GM21390 (cell line): Measurements from ENCODE around the gene PRDM15.

Source experiments
- ATAC-seq: cut with Tn5 transposase; IDR thresholded peaks from one replicate; pipeline ENCODE4 v1.9.1; 2021; ENCODE audit not compliant: unreplicated experiment

The PRDM15 gene

GRCh38 chr21:41907496-41908258 is 28.5 kb upstream of the PRDM15 start:
- no peak for ATAC-seq

- ATAC-seq = no peak
Observed at GRCh38 chr21:41906770-41907169, 27.6 kb upstream of the PRDM15 start.

GRCh38 chr21:41903559-41904351 is 24.6 kb upstream of the PRDM15 start:
- no peak for ATAC-seq

GRCh38 chr21:41902946-41903345 is 23.8 kb upstream of the PRDM15 start:
- no peak for ATAC-seq

GRCh38 chr21:41901782-41902181 is 22.6 kb upstream of the PRDM15 start:
- ATAC-seq = no peak

- ATAC-seq = no peak
Observed at GRCh38 chr21:41901099-41901498, 22.0 kb upstream of the PRDM15 start.

- ATAC-seq = no peak
Observed at GRCh38 chr21:41900401-41900800, 21.3 kb upstream of the PRDM15 start.

- ATAC-seq = no peak
Observed at GRCh38 chr21:41899426-41900202, 20.5 kb upstream of the PRDM15 start.

- ATAC-seq = no peak
Observed at GRCh38 chr21:41898998-41899397, 19.9 kb upstream of the PRDM15 start.

- no peak for ATAC-seq
Observed at GRCh38 chr21:41897700-41898099, 18.6 kb upstream of the PRDM15 start.

- ATAC-seq = no peak
Observed at GRCh38 chr21:41897047-41897669, 18.0 kb upstream of the PRDM15 start.

GRCh38 chr21:41895643-41896493 is 16.7 kb upstream of the PRDM15 start:
- no peak for ATAC-seq

- ATAC-seq = no peak
Observed at GRCh38 chr21:41894922-41895557, 15.9 kb upstream of the PRDM15 start.

- no peak for ATAC-seq
Observed at GRCh38 chr21:41894511-41894910, 15.4 kb upstream of the PRDM15 start.

- no peak for ATAC-seq
Observed at GRCh38 chr21:41892726-41893125, 13.6 kb upstream of the PRDM15 start.

- ATAC-seq = no peak
Observed at GRCh38 chr21:41891132-41891531, 12.0 kb upstream of the PRDM15 start.

GRCh38 chr21:41890355-41890754 is 11.2 kb upstream of the PRDM15 start:
- no peak for ATAC-seq

- ATAC-seq = no peak
Observed at GRCh38 chr21:41888749-41889376, 9.7 kb upstream of the PRDM15 start.

- no peak for ATAC-seq
Observed at GRCh38 chr21:41887667-41888066, 8.5 kb upstream of the PRDM15 start.
